ENCODE results near the gene MT4.

The MT4 gene

GRCh38 chr16:56564793-56565477 lies at the start of gene MT4:
MT4 (plus strand) TSS chr16:56565073; CDS start chr16:56565129, 56 bp downstream.
- DNase-seq (ENCODE audit: extremely low read depth, low read depth) = no peak
- TF ChIP-seq CTCF (IDR thresholded peaks at IDR 0.05; ENCODE audit: low read depth, low read length, missing control alignments) = no peak
- no peak within 1 kb of the TSS for H3K4me3 ChIP-seq (replicated peaks; ENCODE audit: low read depth, low read length)

- no peak overlapping the region for H3K4me3 ChIP-seq (replicated peaks; ENCODE audit: low read depth, low read length)
- no peak for DNase-seq (ENCODE audit: extremely low read depth, low read depth)
- no peak for TF ChIP-seq CTCF (IDR thresholded peaks at IDR 0.05; ENCODE audit: low read depth, low read length, missing control alignments)
These were observed 49.2 kb upstream of the MT4 start for GRCh38 chr16:56515665-56516064.

GRCh38 chr16:56517206-56517605 lies 47.7 kb upstream of the MT4 start:
- TF ChIP-seq CTCF (IDR thresholded peaks at IDR 0.05; ENCODE audit: low read depth, low read length, missing control alignments) = no peak
- no peak overlapping the region for H3K4me3 ChIP-seq (replicated peaks; ENCODE audit: low read depth, low read length)
- DNase-seq (ENCODE audit: extremely low read depth, low read depth) = no peak

- DNase-seq (ENCODE audit: extremely low read depth, low read depth) = no peak
- no peak overlapping the region for H3K4me3 ChIP-seq (replicated peaks; ENCODE audit: low read depth, low read length)
- no peak for TF ChIP-seq CTCF (IDR thresholded peaks at IDR 0.05; ENCODE audit: low read depth, low read length, missing control alignments)
These were observed 46.4 kb upstream of the MT4 start for GRCh38 chr16:56518425-56518824.

- H3K4me3 ChIP-seq (replicated peaks; ENCODE audit: low read depth, low read length) = peak within 1 kb of the TSS; percentile 74
- no peak for DNase-seq (ENCODE audit: extremely low read depth, low read depth)
- no peak for TF ChIP-seq CTCF (IDR thresholded peaks at IDR 0.05; ENCODE audit: low read depth, low read length, missing control alignments)
These were observed 45.2 kb upstream of the MT4 start, which contains the start of gene BBS2 for GRCh38 chr16:56519459-56520250. BBS2 (minus strand) TSS chr16:56520024; CDS start chr16:56519862, 162 bp downstream.

GRCh38 chr16:56520251-56520577 lies 44.7 kb upstream of the MT4 start:
- peak overlapping the region; percentile 74 for H3K4me3 ChIP-seq (replicated peaks; ENCODE audit: low read depth, low read length)
- no peak for TF ChIP-seq CTCF (IDR thresholded peaks at IDR 0.05; ENCODE audit: low read depth, low read length, missing control alignments)
- no peak for DNase-seq (ENCODE audit: extremely low read depth, low read depth)

Measured in HFF-Myc (cell line).